Caco-2 (cell line): ENCODE data around the gene ASB13. TPM values are rescaled to one million over a fixed set of nuclear protein-coding genes. Genes with fewer than 3 reads are reported as not detected.

Experiments
- BruUV-seq: library from RNA; stranded (reverse); fragments of 400-500 nt; replicated peaks from 2 replicates; lab custom pipeline; 2021; lab: Mats Ljungman, UMichigan
- CTCF ChIA-PET: fragments of 300-600 bp; sonication (Branson Sonifier 250); formaldehyde crosslinking; loops from one replicate; lab custom pipeline; 2022; ENCODE audit warnings: antibody characterized with exemption; lab: Charles Lee
- POLR2A ChIA-PET: fragments of 300-600 bp; sonication (Branson Sonifier 250); formaldehyde crosslinking; loops from one replicate; lab custom pipeline; 2022; ENCODE audit warnings: antibody characterized with exemption; lab: Charles Lee
- DNase-seq, 2 experiments: peaks; one replicate each; pipeline versions ENCODE4 v3.0.0 to v3.0.0-alpha.2; 2020 to 2022
- H3K27me3 ChIP-seq: replicated peaks from 2 replicates; pipeline ENCODE4 v1.6.0; 2011; ENCODE audit warnings: low read length; ENCODE audit not compliant: control insufficient read depth, insufficient read depth
- H3K36me3 ChIP-seq: 2 replicates; pipeline ENCODE4 v1.5.1; 2011; ENCODE audit warnings: low read length; ENCODE audit not compliant: control insufficient read depth, insufficient read depth
- H3K4me1 ChIP-seq: fragments of 250-450 bp; sonication (Bioruptor Pico); 2 replicates; pipeline ENCODE4 v1.5.1; 2020; ENCODE audit warnings: mild to moderate bottlenecking
- H3K4me3 ChIP-seq: 2 replicates; pipeline ENCODE4 v1.5.1; 2011; ENCODE audit warnings: low read depth, mild to moderate bottlenecking, control low read depth, low read length
- H3K9me3 ChIP-seq: fragments of 250-450 bp; sonication (Bioruptor Pico); 2 replicates; pipeline ENCODE4 v1.5.1; 2020; ENCODE audit warnings: mild to moderate bottlenecking, moderate library complexity
- H3K27ac Mint-ChIP-seq: one replicate; pipeline ENCODE4 v1.8.0; 2022; ENCODE audit warnings: mixed read lengths; ENCODE audit not compliant: unreplicated experiment
- H3K27me3 Mint-ChIP-seq: one replicate; pipeline ENCODE4 v1.8.0; 2022; ENCODE audit warnings: mixed read lengths; ENCODE audit not compliant: insufficient read depth, unreplicated experiment
- H3K36me3 Mint-ChIP-seq: one replicate; pipeline ENCODE4 v1.8.0; 2022; ENCODE audit warnings: mild to moderate bottlenecking, mixed read lengths; ENCODE audit not compliant: insufficient read depth, unreplicated experiment
- H3K4me1 Mint-ChIP-seq: one replicate; pipeline ENCODE4 v1.8.0; 2022; ENCODE audit warnings: low read depth, mixed read lengths; ENCODE audit not compliant: unreplicated experiment
- H3K4me3 Mint-ChIP-seq: one replicate; pipeline ENCODE4 v1.8.0; 2022; ENCODE audit warnings: mild to moderate bottlenecking, moderate library complexity, mixed read lengths; ENCODE audit not compliant: unreplicated experiment
- H3K9me3 Mint-ChIP-seq: one replicate; pipeline ENCODE4 v1.8.0; 2022; ENCODE audit warnings: mixed read lengths; ENCODE audit not compliant: unreplicated experiment
- intact Hi-C: fragments of 100-400 bp; cut with micrococcal nuclease; formaldehyde crosslinking; loops from one replicate; pipeline ENCODE4 v1.10.0; 2022; ENCODE audit not compliant: unreplicated experiment
- total RNA-seq: library from RNA; stranded (reverse); gene quantifications from 2 replicates; pipeline ENCODE4 v1.2.3, GENCODE V29; 2022
- TF ChIP-seq, protein P1 (sequence below), 2 experiments: fragments of 200-600 bp in 1 of 2; IDR thresholded peaks; 1 replicate in 1 of 2; 2 replicates in 1 of 2; pipeline versions ENCODE4 v1.5.1 to v1.8.0; 2011 to 2022; ENCODE audit warnings: antibody characterized with exemption in 1 of 2, control low read depth in 1 of 2, inconsistent platforms in 1 of 2, low read depth in 1 of 2, low read length in 1 of 2, mild to moderate bottlenecking in 1 of 2, moderate library complexity in 1 of 2; ENCODE audit not compliant: insufficient read depth in 1 of 2, severe bottlenecking in 1 of 2, unreplicated experiment in 1 of 2

ASB13 gene
- total RNA-seq, 1 experiment from 2014 or later = 44.8 TPM

DNA sequence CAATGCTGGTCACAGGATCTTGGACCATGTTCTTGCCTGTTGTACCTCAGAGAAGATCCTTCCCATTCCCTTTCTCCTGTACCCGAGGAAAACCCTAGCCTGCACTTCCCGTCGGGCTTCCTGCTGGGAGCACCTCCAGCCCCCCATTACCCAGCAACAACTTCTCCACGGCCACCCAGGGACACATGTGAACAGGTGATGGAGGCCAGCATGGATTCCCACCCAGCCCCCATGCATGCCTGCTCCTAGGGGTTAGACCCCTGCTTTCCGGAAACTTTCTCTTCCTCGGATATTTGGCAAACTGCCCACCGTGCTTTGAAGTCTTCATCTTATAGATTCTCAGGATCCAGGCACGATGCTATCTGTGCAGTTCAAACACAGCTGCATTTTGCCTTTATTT lies 74.3 kb downstream of the ASB13 start:
- Mint-ChIP-seq H3K4me3 (no peak overlapping the region), H3K27me3 (no peaks in the 10 kb centered on the region), H3K27ac (peak overlapping the region; percentile 12), H3K4me1 (peaks cover 32% of the 10 kb centered on the region), H3K9me3 (no peaks in the 10 kb centered on the region), H3K36me3 (no peaks in the 10 kb centered on the region)
- BruUV-seq = no TSS peak
- Histone ChIP-seq H3K9me3 (no peaks in the 10 kb centered on the region), H3K36me3 (no peaks in the 10 kb centered on the region; the same call in 1 of the 2 replicates), H3K4me3 (no peak overlapping the region), H3K27me3 (no peaks in the 10 kb centered on the region), H3K4me1 (peaks cover 45% of the 10 kb centered on the region)
- ChIA-PET CTCF (interaction anchor here (1.0 to 1.2 kb wide), 2 partner anchors 27 to 31 kb away, joined by 3 to 14 read pairs; no protein-coding TSS in a partner anchor), POLR2A (no interaction called here)
- intact Hi-C loops = no loop called here
- DNase-seq = no peak
- TF ChIP-seq, protein P1, sequence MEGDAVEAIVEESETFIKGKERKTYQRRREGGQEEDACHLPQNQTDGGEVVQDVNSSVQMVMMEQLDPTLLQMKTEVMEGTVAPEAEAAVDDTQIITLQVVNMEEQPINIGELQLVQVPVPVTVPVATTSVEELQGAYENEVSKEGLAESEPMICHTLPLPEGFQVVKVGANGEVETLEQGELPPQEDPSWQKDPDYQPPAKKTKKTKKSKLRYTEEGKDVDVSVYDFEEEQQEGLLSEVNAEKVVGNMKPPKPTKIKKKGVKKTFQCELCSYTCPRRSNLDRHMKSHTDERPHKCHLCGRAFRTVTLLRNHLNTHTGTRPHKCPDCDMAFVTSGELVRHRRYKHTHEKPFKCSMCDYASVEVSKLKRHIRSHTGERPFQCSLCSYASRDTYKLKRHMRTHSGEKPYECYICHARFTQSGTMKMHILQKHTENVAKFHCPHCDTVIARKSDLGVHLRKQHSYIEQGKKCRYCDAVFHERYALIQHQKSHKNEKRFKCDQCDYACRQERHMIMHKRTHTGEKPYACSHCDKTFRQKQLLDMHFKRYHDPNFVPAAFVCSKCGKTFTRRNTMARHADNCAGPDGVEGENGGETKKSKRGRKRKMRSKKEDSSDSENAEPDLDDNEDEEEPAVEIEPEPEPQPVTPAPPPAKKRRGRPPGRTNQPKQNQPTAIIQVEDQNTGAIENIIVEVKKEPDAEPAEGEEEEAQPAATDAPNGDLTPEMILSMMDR (IDR thresholded peaks at IDR 0.05; ENCODE audit: insufficient read depth in 1 of 2, low read depth in 1 of 2, low read length in 1 of 2, severe bottlenecking in 1 of 2, unreplicated experiment in 1 of 2) = no peak

DNA sequence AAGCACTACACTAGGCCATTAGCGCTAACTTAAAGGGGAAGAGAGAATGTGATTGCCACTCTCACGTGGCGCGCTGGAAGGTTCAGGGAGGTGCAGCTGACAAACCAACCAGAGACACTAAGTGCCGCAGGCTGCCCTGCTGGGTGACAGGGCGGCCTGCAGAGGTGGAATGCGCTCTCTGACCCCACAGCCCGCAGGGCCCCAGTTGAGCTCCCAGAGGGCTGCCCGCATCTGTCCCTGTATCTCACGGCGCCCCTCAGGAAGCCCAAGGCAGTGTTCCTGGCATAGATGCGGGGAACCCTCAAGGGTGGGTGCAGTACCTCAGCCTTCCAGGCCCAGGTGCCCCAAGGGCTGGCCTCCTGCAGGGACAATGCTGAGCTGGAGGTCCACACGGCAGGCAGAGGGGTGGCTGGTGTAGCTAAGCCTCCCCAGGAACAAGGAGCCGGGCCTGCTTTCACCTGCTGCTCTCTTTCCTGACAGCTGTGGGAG lies 75.0 kb downstream of the ASB13 start:
- Histone ChIP-seq H3K36me3 (no peaks in the 10 kb centered on the region; the same call in 1 of the 2 replicates), H3K4me1 (peaks cover 52% of the 10 kb centered on the region), H3K27me3 (no peaks in the 10 kb centered on the region), H3K9me3 (no peaks in the 10 kb centered on the region), H3K4me3 (no peak overlapping the region)
- ChIA-PET CTCF (interaction anchor here (0.8 to 1.2 kb wide), 3 partner anchors 28 to 39 kb away, joined by 3 to 14 read pairs (median 3); no protein-coding TSS in a partner anchor), POLR2A (interaction anchor here (1.0 kb wide), 1 partner anchor 145 kb away, joined by 4 read pairs; no protein-coding TSS in a partner anchor)
- BruUV-seq = no TSS peak
- peak overlapping the region; percentile 12 for H3K27ac Mint-ChIP-seq
- no peaks in the 10 kb centered on the region for H3K36me3 Mint-ChIP-seq
- TF ChIP-seq, protein P1 (IDR thresholded peaks at IDR 0.05; ENCODE audit: insufficient read depth in 1 of 2, low read depth in 1 of 2, low read length in 1 of 2, severe bottlenecking in 1 of 2, unreplicated experiment in 1 of 2) = no peak
- H3K4me3 Mint-ChIP-seq = no peak overlapping the region
- H3K9me3 Mint-ChIP-seq = no peaks in the 10 kb centered on the region
- intact Hi-C loops = loop anchor here (2.0 kb wide), 1 partner anchor 19 kb away; no protein-coding TSS in a partner anchor
- DNase-seq = peak; percentile 73 to 82
- H3K27me3 Mint-ChIP-seq = no peaks in the 10 kb centered on the region
- H3K4me1 Mint-ChIP-seq = peaks cover 38% of the 10 kb centered on the region

DNA sequence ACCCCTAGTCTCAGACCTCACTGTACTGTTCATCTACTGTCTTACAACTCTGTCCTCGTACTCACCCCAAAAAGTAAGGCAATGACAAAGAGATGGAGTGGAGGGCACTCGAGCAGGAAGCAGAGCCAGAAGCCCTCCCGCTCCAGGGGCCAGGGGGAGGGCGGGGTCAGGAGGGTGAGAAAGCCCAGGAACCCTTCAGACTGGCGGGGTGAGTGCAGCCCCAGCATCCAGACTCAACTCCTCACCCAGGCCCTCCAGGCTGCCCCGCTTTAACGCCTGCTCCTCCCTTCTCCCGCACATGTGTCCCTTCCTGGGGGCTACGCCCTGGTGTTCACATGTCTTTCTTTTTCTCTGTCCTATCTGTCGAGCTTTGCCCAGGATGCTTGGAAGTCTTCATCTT lies 75.6 kb downstream of the ASB13 start:
- DNase-seq = no peak
- TF ChIP-seq, protein P1 (IDR thresholded peaks at IDR 0.05; ENCODE audit: insufficient read depth in 1 of 2, low read depth in 1 of 2, low read length in 1 of 2, severe bottlenecking in 1 of 2, unreplicated experiment in 1 of 2) = no peak
- no TSS peak for BruUV-seq
- peaks cover 44% of the 10 kb centered on the region for H3K4me1 Mint-ChIP-seq
- CTCF ChIA-PET = interaction anchor here (1.2 kb wide), 1 partner anchor 32 kb away, joined by 14 read pairs; no protein-coding TSS in a partner anchor
- no peaks in the 10 kb centered on the region for H3K27me3 Mint-ChIP-seq
- H3K9me3 ChIP-seq = no peaks in the 10 kb centered on the region
- POLR2A ChIA-PET = interaction anchor here (1.0 kb wide), 1 partner anchor 145 kb away, joined by 4 read pairs; no protein-coding TSS in a partner anchor
- H3K4me3 Mint-ChIP-seq = no peak overlapping the region
- no peaks in the 10 kb centered on the region; the same call in 1 of the 2 replicates for H3K36me3 ChIP-seq
- peaks cover 53% of the 10 kb centered on the region for H3K4me1 ChIP-seq
- H3K27me3 ChIP-seq = no peaks in the 10 kb centered on the region
- peak overlapping the region; percentile 12 for H3K27ac Mint-ChIP-seq
- no peaks in the 10 kb centered on the region for H3K9me3 Mint-ChIP-seq
- H3K4me3 ChIP-seq = no peak overlapping the region
- H3K36me3 Mint-ChIP-seq = no peaks in the 10 kb centered on the region
- intact Hi-C loops = loop anchor here (2.0 kb wide), 1 partner anchor 20 kb away; no protein-coding TSS in a partner anchor
